Loucy (cell line): ENCODE measurements around the gene PRKACA.

Experiments
- EZH2phosphoT487 ChIP-seq: fragments of 200-600 bp; IDR thresholded peaks from 2 replicates; pipeline ENCODE4 v1.6.1; 2018; ENCODE audit warnings: antibody characterized with exemption, mild to moderate bottlenecking, moderate library complexity, borderline replicate concordance
- TF ChIP-seq, protein P1 (sequence below): fragments of 200-600 bp; sonication (generic); conservative IDR thresholded peaks from 2 replicates; pipeline ENCODE4 v1.5.1; 2014; ENCODE audit warnings: mild to moderate bottlenecking, antibody characterized with exemption, low read length

DNA sequence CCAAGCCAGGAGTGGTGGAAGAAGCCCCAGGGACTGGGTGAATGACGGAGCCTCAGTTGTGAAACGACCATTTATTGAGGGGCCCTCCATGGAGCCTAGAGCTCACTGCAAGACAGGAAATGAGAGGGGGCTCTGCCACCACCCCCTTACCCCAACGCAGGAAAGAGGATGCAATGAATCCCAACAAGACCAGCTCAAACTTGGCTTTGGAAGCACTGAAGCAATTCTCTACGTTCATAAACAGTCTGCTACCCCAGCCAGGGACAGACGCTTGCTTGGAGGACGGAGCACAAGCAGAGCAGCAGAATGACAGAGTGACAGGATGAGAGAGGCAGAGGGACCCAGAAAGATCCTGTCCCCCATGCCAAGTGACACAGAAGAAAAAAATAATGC, 1.0 kb downstream of the PRKACA start:
- TF ChIP-seq, protein P1, sequence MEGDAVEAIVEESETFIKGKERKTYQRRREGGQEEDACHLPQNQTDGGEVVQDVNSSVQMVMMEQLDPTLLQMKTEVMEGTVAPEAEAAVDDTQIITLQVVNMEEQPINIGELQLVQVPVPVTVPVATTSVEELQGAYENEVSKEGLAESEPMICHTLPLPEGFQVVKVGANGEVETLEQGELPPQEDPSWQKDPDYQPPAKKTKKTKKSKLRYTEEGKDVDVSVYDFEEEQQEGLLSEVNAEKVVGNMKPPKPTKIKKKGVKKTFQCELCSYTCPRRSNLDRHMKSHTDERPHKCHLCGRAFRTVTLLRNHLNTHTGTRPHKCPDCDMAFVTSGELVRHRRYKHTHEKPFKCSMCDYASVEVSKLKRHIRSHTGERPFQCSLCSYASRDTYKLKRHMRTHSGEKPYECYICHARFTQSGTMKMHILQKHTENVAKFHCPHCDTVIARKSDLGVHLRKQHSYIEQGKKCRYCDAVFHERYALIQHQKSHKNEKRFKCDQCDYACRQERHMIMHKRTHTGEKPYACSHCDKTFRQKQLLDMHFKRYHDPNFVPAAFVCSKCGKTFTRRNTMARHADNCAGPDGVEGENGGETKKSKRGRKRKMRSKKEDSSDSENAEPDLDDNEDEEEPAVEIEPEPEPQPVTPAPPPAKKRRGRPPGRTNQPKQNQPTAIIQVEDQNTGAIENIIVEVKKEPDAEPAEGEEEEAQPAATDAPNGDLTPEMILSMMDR, result no peak
- no peak for TF ChIP-seq EZH2phosphoT487
